Osteocyte (in vitro differentiated cells): ENCODE measurements around the gene NXN. TPM values are rescaled to one million over a fixed set of nuclear protein-coding genes. Genes with fewer than 3 reads are reported as not detected.

Source experiments
- DNase-seq: peaks from one replicate; pipeline ENCODE4 v3.0.0; 2021; ENCODE audit warnings: mixed read lengths; ENCODE audit not compliant: unreplicated experiment; ENCODE audit errors: extremely low spot score
- H3K27ac Mint-ChIP-seq: one replicate; pipeline ENCODE4 v1.8.0; 2021; ENCODE audit warnings: mild to moderate bottlenecking, mixed read lengths; ENCODE audit not compliant: unreplicated experiment
- H3K27me3 Mint-ChIP-seq: one replicate; pipeline ENCODE4 v1.8.0; 2021; ENCODE audit warnings: mixed read lengths; ENCODE audit not compliant: unreplicated experiment
- H3K36me3 Mint-ChIP-seq: one replicate; pipeline ENCODE4 v1.8.0; 2021; ENCODE audit warnings: mixed read lengths; ENCODE audit not compliant: unreplicated experiment
- H3K4me1 Mint-ChIP-seq: one replicate; pipeline ENCODE4 v1.8.0; 2021; ENCODE audit warnings: mixed read lengths; ENCODE audit not compliant: unreplicated experiment
- H3K4me3 Mint-ChIP-seq: one replicate; pipeline ENCODE4 v1.8.0; 2021; ENCODE audit warnings: mild to moderate bottlenecking, moderate library complexity, mixed read lengths; ENCODE audit not compliant: unreplicated experiment
- H3K9me3 Mint-ChIP-seq: one replicate; pipeline ENCODE4 v1.8.0; 2021; ENCODE audit warnings: mixed read lengths; ENCODE audit not compliant: unreplicated experiment
- CTCF ChIP-seq: fragments of 200-600 bp; sonication (generic); IDR thresholded peaks from 2 replicates; pipeline ENCODE4 v1.5.0; 2021; ENCODE audit warnings: antibody characterized with exemption, mild to moderate bottlenecking, moderate library complexity
- total RNA-seq: library from RNA; stranded (reverse); gene quantifications from 2 replicates; pipeline ENCODE4 v1.2.1, GENCODE V29; 2021

Gene NXN
- total RNA-seq, 1 donor from 2014 or later, result 123 TPM

- Mint-ChIP-seq H3K4me3 (peak overlapping the region; percentile 65), H3K9me3 (no peaks in the 10 kb centered on the region), H3K36me3 (peaks cover 11% of the 10 kb centered on the region), H3K27me3 (no peaks in the 10 kb centered on the region), H3K4me1 (peaks cover 67% of the 10 kb centered on the region), H3K27ac (peak overlapping the region; percentile 89)
- no peak for TF ChIP-seq CTCF
- no peak for DNase-seq
Observed at GRCh38 chr17:969811-970355, 9.7 kb downstream of the NXN start.

- H3K4me1 Mint-ChIP-seq, result peaks cover 70% of the 10 kb centered on the region
- H3K27ac Mint-ChIP-seq, result peak overlapping the region; percentile 89
Observed at GRCh38 chr17:968812-969730, 10.5 kb downstream of the NXN start.

DNA sequence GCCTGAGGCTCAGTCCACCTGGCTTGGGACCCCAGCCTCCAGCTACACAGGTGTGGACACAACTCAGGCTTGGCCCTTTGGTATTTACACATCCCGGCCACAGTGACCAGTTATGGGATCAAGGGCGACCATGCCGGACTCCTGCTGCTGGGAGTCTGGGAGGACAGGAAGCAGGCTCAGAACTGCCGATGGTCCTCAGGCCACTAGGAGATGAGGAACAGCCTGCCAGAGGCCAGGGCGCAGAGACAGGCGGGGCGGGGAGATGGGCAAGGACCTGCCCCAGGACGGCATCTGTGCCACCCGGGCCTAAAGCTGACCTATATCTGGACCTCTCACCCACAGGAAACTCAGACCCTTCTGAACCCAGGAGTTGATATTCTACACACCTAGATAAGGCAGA is 12.5 kb downstream of the NXN start:
- H3K27ac Mint-ChIP-seq, result no peak overlapping the region
- no peaks in the 10 kb centered on the region for H3K9me3 Mint-ChIP-seq
- H3K4me3 Mint-ChIP-seq, result peak overlapping the region; percentile 4
- peaks cover 76% of the 10 kb centered on the region for H3K4me1 Mint-ChIP-seq
- peaks cover 7% of the 10 kb centered on the region for H3K36me3 Mint-ChIP-seq
- no peak for TF ChIP-seq CTCF
- no peaks in the 10 kb centered on the region for H3K27me3 Mint-ChIP-seq
- no peak for DNase-seq

More at GRCh38 chr17:968812-969730, 10.5 kb downstream of the NXN start:
- peaks cover 11% of the 10 kb centered on the region for H3K36me3 Mint-ChIP-seq
- no peak for DNase-seq
- TF ChIP-seq CTCF, result no peak
- H3K9me3 Mint-ChIP-seq, result no peaks in the 10 kb centered on the region
- peak overlapping the region; percentile 65 for H3K4me3 Mint-ChIP-seq
- H3K27me3 Mint-ChIP-seq, result no peaks in the 10 kb centered on the region

- Mint-ChIP-seq H3K36me3 (peaks cover 7% of the 10 kb centered on the region), H3K27me3 (no peaks in the 10 kb centered on the region), H3K4me1 (peaks cover 73% of the 10 kb centered on the region), H3K4me3 (no peak overlapping the region), H3K9me3 (no peaks in the 10 kb centered on the region), H3K27ac (peak overlapping the region; percentile 81)
- DNase-seq, result no peak
- TF ChIP-seq CTCF, result no peak
Observed at GRCh38 chr17:965311-965989, 14.1 kb downstream of the NXN start.

GRCh38 chr17:964876-965275 is 14.7 kb downstream of the NXN start:
- no peaks in the 10 kb centered on the region for H3K27me3 Mint-ChIP-seq
- H3K4me1 Mint-ChIP-seq, result peaks cover 71% of the 10 kb centered on the region
- no peaks in the 10 kb centered on the region for H3K9me3 Mint-ChIP-seq
- no peak overlapping the region for H3K4me3 Mint-ChIP-seq
- TF ChIP-seq CTCF, result no peak
- peaks cover 6% of the 10 kb centered on the region for H3K36me3 Mint-ChIP-seq
- H3K27ac Mint-ChIP-seq, result peak overlapping the region; percentile 81
- DNase-seq, result no peak
